ENCODE data around the gene MX2.
"Not testable (repeated sequence)": the region's sequence is repeated elsewhere in the genome, so short reads cannot be mapped to it uniquely, and the experiment has no call there.

The MX2 gene

DNA sequence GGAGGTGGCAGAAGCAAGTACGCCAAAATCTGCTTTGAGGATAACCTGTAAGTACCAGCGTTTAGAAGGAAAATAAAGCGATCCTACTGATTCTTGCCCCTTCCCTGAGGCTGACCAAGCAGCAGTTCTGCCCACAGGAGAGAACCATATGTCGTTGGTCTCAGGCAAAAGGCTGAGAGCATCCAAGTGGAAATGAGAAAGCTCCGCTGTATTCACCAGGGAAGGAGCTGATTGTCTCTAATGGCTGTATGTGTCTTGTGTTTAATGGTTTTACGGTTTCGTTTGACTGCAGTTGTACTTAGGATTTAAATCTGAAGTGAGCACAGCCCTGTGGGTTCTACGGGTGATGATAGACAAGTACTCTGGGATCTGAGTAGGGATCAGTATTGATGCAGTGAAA lies 23.4 kb upstream of the MX2 start:
- no peak for DNase-seq

DNA sequence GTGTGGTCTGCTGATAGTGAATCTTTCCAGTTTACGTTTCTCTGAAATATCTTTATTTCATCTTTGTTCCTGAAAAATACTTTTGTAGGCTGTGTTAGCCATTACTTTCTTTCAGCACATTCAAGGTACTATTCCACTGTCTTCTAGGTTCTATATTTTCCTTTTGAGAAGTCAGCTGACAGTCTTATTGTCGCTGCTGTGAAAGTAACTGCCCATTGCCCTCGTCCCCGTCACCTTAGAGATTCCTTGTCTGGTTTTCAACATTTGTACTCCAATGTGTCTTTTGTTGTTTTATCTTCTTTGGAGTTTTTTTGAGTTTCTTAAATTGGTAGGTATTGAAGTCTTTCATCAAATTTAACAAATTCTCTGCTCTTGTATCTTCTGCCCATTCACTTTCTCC lies 19.8 kb upstream of the MX2 start:
- DNase-seq, result no peak

DNA sequence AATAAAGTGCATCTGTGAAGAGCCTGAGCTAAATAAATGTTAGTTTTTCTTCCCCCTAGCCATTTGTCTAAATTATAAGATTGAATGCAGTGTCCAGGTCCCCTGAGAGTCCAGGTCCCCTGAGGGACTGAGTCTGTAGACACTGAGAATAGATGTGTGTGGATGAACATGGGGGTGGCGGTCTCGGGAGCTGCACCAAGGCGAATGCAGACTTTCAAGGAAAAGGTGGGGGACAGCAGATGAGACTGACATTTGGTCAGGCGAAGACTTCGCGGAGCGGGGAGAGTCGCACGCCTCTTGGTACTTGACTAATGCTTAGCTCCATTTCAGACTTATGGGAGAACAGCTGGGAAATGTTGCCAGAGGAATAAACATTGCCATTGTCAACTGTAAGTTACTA lies 17.7 kb upstream of the MX2 start:
- no peak for DNase-seq

DNA sequence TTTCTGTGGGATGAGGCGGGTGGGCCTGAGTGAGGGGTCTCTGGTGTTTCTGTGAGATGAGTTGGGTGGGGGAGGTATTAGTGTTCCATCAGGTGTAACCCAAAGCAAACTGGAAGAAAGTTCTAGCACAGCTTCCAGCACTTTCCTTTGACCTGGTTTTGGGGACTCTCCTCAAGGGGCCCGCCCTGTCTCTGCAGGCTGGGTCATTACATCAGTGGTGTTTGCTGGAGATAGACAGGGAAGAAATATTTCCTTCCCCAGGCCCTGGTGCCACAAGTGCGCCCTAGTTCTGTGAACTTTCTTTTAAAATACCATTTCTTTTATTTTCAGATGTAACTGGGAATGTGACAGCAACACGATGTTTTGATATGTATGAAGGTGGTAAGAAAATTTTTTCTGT lies 16.5 kb upstream of the MX2 start:
- no peak for DNase-seq

DNA sequence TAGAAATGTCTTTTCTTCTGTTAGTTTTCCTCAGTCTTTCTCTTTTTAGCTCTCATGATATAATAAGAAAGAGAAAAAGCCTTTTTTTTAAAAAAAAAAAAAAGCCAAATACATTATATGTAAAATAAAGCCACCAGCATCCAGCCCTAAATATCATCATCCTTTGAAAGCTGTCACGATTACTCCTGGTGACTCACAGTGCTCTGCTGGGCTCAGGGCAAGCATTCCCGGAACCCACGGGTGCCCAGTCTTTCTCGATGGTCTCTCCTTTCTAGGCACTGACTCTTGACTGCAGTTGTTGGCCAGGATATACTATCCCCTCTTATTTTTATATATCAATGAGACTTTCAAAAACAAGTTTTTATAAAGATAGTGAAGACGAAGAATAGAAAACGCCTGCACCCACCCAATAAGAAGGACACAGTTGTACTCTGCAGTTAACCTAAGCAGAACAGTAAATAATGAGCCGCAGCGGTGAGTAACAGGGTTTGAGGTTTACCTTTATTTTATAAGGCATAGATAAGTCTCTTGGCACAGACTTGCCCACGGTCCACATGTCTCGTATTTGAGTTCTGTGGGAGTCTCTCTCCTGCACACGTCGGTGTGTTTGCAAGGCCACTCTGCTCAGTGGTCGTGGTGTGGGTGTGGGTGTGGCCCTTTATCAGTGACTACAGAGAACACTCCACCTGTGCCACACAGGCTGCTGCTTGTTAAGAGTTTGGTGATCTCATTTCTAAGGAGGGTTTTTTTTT lies 15.7 kb upstream of the MX2 start:
- DNase-seq, result no peak

DNA sequence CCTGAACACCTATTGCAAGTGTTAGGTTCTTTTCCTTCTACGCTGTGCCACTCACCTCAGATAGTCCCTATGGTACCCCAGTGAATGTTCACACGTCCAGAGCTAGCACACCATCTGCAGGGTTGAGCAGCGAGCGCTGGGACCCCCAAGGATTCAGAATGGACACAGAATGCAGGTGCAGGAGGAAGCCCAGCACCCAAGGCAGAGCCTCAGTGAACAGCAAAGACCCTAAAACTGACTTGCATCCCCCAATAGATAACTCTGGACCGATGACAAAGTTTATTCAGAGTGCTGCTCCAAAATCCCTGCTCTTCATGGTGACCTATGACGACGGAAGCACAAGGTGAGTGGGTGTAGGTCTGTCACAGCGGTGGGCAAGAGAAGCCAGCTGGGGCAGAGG lies 15.1 kb upstream of the MX2 start:
- no peak for DNase-seq

DNA sequence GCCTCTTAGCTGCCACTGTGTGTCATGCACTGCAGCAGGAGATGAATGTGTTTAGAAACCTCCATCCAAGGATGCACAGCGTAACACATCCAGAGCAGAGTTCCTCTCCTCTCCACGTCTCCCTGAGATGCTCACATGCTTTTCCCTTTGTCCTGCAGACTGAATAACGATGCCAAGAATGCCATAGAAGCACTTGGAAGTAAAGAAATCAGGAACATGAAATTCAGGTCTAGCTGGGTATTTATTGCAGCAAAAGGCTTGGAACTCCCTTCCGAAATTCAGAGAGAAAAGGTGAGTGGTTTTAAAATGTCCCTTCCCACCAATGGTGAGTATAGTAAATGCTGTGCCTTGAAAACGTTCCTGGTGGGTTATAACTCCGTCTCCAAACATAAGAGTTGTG lies 13.4 kb upstream of the MX2 start:
- DNase-seq, result no peak

DNA sequence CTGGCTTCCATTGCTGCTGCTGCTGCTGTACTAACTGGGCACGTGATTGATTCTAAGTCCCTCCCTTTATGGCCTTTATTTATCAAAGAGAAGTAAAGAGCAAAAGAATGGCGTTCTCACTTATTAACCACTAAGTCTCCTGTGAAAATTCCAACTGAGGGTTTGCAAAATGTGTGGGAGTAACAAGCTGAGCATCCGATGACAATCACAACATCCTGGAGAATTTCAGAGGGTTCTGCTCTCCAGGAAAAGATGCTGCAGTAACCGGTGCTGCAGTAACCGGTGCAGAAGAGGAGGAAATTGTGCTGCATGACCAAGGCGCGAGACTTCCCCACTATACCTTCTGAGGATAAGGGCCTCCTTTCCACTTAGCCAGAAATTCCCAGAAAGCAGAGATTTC lies 12.7 kb upstream of the MX2 start:
- DNase-seq, result no peak

DNA sequence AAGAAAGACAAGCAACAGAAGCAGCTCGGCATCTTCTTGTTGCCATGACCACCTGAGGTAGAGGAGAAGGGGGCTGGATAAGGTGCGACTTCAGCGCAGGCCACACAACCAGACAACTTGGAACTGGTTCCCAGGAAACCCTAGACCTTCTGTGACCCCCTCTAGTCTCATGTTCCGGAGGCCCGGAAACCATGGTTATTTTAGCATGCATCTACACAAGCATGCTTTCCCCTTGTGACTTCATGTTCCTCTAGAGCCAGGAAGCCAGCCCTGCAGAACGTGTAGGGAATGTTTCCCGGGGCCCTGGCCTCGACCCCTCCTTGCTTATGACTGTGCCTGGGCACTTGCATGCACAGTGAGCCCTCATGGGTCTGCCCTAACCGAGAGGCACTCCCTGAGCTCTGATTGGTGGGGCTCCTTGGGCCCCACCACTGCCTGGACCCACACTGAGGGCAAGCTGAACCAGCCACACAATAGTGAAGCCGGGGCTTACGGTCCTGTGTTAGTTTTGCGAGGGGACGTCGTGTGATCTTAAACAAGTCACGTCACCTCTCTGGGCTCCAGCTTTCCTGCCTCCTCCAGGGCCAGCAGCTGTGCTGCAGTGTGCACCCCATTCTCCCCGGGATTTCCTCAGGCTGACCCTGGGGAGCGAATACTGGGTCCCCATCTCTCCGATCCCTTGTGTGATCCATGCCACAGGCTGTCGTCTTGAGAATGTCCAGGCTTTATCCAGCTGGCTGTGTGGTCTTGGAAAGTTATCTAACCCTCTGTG lies 12.0 kb upstream of the MX2 start:
- DNase-seq, result no peak

DNA sequence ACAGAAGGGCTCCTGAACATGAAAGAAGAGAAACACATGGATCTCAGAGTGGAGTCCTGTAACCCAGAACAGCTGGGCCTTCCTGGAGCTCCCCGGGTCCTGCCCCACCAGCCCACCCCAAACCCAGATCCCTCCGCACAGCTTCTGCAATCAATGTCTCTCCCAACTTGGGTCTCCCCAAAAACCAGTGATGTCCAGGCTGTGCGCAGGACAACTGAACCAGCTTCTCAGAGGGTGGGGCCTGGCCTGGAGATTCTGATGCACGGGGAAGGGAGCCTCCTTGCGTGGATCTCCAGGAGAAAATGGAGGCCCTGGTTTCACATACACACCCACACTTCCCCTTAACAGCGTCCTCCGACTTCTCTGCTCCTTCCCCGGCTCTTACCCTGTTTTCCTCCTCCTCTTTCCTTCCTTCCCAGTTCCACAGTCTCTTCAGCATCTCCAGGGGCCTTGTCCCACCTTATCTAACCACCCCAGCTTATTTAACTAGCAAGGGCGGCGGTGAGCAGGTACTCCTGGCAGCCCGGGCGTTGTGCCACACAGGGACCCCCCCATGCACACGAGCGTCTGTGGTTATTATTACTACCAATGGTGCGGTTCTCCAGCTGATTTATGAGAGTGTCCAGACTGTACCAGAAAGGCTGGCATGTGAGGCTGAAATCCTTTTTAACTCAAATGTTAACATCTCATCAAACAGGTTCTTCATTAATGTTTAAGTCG lies 11.2 kb upstream of the MX2 start:
- no peak for DNase-seq

DNA sequence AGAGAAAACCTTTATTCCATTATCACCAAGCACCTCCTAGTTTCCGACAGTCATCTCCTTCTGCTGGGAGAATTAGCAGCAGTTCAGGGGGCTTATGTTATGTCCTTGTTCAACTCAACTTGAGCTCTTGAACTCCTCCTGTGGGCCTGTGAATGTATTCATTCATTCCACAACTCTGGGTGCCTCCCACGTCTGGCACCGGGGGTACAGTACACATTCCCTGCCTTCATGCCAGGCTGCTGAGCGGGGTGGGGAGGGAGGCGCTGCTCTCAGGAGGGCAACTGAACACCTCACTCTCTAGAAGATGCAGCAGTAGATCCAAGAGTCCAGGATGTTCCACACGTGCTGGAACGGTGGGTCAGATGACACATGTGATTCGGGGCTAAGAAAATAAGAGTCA lies 4.3 kb upstream of the MX2 start:
- DNase-seq, result no peak

DNA sequence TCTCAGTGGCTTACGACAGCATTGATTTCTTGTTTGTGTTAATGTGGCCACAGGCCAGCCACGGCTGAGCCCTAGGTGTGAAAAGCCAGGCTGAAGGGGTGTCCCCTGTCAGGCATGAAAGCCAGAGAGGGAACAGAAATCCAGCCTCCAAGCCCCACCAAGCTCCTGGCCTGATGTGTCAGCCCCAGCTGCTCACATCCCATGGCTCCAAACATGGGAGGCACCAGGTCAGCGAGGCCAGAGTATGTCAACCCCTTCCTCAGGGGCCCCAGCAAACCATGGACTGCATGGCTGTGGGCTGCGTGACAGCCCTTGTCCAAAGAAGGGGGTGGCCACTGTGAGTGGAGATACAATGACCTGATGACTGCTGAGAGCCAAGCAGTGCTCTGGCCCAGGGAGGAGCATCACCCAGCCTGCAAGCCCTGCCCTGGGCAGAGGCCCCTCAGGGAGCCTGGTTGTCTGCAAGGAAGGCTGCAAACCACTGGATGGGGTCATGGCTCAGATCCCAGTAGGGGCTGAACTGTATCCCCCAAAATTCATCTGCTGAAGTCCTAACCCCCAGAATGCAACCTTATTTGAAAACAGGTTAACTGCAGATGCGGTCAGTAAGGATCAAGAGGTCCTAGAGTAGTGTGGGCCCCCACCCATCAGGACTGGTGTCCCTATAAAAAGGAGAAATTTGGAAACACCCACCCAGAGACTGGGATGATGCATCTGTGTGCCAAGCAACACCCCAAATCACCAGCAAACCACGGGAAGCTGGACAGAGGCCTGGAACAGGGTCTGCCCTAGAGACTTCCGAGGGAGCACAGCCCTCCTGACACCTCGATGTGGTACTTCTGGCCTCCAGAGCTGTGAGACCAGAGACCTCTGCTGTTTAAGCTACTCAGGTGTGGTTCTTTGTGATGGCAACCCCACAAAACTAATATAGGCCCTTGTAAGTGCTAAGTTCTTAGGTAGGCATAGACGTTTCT lies 3.3 kb upstream of the MX2 start:
- DNase-seq, result no peak

DNA sequence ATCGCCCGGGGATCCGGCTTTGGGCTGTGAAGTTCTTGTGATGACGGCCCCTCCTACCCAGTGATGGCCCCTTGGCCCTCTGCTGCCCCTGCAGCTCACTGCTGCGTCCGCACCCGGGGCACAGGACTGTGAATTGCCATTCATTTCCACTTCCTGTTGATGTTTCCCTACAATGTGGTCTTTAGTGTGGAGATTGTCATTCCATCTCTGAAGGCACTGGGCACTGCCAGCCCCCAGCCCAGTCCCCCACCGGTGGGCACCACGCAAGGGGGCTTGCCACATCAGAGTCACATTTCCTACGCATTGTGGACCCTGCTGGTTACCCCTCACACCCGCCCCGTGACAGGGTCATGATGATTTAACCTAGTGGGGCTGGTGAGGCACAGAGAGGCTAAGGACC lies 2.5 kb upstream of the MX2 start:
- DNase-seq, result no peak

DNA sequence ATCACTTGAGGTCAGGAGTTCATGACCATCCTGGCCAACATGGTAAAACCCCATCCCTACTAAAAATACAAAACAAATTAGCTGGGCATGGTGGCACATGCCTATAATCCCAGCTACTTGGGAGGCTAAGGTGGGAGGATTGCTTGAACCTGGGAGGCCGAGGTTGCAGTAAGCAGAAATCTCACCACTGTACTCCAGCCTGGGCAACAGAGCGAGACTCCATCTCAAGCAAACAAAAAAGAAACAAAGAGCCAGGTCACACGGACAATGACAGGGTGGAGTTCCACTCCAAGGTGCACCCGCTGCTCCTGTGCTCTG lies 2.1 kb upstream of the MX2 start:
- DNase-seq, result not testable (repeated sequence)

DNA sequence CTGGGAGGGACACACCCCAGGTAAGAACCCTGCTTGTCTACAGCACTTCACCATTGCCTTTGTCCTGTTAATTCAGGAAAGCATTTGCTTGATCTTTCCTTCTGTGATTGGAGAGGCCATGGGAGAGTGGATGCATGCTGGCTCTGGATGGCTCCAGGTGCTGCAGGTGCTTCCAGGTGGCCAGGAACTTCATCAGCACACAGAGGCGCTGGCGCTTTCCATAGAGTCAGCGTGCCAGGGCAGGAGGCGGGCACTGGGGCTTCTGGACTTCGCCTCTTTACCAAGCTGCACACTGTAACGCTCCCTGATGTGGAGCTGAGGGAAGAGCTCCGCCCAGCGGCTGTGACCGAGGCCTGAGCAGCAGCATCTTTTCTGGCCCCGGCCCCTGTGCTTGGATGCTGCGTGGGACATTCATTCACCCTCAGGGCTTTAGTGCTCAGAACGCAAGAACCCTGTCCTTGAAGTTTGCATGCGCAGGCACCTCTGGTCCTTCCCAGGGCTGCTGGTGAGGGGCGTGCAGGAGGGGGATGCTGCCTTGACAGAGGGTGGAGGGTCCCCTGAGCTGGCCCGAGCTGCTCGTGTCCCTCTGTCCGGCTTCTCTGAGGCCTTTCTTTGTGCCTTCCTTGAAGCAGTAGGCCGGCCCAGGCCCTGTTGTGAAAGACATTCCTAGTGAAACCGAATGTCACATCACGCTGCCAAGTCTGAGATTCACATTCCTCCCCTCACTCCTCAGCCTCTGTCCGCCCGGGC lies 1.6 kb upstream of the MX2 start:
- peak; percentile 14 for DNase-seq

DNA sequence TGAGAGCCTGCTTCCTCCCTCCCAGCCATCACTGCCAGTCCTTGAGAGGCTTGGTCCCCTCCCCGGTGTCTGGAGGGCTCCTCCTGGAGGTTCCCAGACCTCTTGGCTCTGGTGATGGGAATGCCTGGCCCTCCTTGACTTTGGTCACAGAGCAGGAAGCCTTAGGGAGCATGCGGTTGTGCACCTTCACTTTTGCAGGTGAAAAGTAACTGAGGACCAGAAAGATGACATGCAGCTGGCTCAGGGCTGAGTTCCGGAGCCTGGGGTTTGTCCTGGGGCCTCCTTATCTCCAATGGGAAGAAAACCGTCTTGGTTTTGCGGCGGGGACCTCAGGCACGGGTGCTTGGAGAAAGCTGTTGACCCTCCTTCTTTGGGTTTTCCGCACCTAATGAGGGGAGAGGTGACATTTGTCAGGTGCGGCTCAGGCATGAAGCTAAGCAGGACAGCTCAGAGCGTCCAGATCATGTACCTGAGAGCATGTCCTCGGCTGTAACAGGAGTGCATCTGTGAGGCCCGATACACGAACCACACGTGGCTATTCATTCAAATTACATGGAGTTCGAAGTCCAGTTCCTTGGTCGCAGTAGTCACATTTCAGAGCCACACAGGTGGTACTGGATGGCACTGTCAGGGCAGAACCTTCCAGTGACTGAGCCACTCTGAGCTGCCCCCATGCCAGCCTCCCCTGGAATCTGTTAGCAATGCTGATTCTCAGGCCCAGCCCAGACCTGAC lies 608 bp upstream of the MX2 start:
- DNase-seq, result no peak

DNA sequence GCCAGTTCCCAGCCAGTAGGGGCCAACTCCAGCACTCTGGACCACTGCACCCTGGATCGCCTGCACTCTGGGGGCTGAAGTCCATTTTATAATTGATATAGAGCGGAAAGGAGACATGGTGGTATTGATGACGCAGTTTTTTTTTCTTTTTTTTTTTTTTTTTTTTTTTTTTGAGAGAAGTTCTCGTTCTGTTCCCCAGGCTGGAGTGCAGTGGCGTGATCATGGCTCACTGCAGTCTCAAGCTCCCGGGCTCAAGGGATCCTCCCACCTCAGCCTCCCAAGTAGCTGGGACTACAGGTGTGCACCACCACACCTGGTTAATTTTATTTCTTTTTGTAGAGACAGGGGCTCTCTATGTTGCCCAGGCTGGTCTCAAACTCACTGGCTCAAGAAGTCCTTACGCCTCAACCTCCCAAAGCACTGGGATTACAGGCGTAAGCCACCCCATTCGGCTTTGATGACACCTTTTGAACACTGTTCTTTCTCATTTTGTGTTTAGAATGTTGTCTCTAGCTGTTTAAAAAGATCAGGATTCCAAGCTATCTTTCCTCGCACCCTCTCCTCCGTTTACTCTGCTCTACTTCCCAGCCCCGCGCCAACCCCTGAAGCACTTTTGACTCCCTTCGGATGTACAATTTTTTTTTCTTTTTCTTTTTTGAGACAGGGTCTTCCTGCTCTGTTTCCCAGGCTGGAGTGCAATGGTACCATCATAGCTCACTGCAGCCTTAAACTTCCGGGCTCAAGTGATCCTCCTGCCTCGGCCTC lies 960 bp downstream of the MX2 start:
- DNase-seq, result no peak

DNA sequence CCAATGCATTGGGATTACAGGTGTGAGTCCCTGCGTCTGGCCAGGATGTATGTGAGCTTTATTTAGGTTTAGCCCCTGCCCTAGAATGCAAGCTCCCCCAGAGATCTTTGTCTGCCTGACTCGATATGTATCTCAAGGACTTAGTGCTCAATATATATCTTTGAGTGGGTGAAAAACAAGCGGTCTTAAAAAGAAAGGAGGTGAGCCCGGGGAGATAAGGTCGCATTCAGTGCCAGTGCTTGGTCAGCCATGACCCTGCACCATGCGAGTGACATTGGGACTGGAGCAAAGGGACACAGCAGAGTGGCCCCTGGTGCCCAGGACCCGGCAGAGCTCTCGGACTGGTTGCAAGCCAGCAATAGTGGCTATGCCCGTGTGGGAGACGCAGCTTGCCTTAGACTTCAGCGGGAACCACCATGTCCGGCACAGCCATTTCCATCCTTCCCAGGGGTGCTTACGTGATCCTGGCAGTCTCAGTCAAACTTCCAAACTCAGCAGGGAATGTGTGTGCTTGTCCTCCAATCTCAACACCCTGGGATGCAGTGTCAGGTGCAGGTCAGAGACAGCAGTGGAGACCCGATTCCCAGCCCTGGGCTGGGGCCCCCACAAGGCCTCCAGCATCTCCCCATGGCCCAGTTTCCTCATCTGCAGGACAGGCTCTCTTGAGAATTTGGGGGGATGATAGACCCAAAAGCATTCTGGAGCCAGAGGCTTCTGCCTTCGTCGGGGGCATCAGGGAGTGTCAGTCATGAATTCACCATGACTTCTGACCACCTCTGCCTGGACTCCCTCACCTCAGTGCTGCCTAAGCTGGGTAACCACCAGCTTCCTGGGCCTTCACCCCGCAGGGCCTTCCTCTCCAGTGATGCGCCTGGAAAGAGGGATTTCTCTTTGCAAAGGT lies 1.8 kb downstream of the MX2 start:
- DNase-seq, result no peak

DNA sequence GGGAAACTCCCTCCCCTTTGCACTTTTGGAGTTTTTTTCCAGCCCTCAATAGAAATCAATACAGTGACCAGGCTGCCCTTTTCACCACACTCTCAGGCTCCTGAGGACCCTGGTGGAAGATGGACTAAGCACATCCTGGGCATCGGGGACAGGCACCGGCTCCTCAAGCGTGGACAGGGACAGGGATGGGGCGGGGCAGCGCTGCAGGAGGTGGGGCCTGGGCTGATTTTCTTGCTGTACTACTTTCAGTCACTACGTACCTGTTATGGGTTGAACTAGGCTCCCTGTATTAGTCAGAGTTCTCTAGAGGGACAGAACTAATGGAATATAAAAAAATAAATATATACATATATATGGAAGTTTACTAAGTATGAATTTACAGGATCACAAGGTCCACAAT lies 2.5 kb downstream of the MX2 start:
- DNase-seq, result no peak
